NCI-H446 treated with DMSO at 0.1 percent for 48 hours (cell line): ENCODE data around the gene SUMO4.

Experiments used
- DNase-seq: peaks from one replicate; lab custom pipeline; 2025; lab: John Stamatoyannopoulos, UW

SUMO4 gene

GRCh38 chr6:149400050-149400449 is at the start of gene SUMO4:
SUMO4 (plus strand) TSS chr6:149400262; CDS start chr6:149400392, 130 bp downstream.
- no peak for DNase-seq

- no peak for DNase-seq
Observed at GRCh38 chr6:149354009-149354408, 46.1 kb upstream of the SUMO4 start.

- DNase-seq = no peak
Observed at GRCh38 chr6:149356081-149356750, 43.8 kb upstream of the SUMO4 start.

DNA sequence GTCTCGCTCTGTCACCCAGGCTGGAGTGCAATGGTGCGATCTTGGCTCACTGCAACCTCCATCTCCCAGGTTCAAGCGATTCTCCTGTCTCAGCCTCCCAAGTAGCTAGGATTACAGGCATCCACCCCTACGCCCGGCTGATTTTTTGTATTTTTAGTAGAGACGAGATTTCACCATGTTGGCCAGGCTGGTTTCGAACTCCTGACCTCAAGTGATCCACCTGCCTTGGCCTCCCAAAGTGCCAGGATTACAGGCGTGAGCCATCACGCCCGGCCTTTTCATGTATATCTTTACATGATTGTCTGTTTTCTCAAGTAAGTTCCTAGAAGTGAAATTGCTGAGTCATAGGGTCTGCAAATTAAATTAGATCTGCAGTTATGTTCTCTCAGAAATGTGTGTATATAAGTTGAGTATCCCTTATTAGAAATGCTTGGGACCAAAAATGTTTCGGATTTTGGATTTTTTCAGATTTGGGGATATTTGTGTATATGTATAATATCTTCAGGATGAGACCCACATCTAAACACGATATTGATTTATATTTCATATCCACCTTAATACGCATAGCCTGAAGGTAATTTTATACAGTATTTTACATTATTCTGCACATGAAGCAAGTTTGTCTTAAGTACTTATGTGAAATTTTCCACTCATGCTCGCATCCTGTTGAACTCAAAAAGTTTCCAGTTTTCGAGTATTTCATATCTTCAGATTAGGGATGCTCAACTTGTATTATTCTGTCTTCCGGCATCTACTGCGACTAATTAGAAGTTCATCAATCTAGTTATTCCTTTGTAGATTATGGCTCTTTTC is 42.1 kb upstream of the SUMO4 start:
- DNase-seq = no peak

DNA sequence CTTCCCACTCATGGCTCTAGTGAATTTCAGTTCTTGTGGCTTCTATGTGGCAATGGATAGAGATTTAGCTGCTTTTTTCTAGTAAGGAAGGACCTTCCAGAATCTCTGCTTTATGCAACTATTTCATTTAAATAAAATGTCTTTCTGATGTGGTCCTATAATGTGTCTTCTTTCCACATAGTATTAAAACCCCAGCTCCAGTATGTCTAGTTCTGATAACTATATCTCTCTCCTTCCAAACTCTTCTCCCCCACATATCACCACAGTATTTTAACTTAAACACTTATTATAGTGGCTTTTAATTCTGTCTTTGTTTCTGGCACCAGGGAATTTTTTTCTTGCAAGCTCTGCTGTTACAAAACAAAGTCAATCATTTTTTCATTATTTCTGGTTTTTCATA is 40.6 kb upstream of the SUMO4 start:
- DNase-seq = no peak

DNA sequence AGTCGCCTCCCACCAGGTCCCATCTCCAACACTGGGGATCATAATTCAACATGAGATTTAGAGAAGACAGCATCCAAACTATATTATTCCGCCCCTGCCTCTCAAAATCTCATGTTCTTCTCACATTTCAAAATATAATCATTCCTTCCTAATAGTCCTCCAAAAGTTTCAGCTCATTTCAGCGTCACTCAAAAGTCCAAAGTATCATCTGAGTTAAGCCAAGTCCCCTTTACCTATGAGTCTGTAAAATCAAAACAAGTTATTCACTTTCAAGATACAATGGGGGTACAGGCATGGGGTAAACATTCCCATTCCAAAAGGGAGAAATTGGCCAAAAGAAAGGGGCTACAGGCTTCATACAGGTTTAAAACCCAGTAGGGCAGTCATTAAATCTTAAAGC is 39.5 kb upstream of the SUMO4 start:
- no peak for DNase-seq

GRCh38 chr6:149362289-149362688 is 37.8 kb upstream of the SUMO4 start:
- DNase-seq = no peak

GRCh38 chr6:149363154-149363553 is 36.9 kb upstream of the SUMO4 start:
- no peak for DNase-seq

DNA sequence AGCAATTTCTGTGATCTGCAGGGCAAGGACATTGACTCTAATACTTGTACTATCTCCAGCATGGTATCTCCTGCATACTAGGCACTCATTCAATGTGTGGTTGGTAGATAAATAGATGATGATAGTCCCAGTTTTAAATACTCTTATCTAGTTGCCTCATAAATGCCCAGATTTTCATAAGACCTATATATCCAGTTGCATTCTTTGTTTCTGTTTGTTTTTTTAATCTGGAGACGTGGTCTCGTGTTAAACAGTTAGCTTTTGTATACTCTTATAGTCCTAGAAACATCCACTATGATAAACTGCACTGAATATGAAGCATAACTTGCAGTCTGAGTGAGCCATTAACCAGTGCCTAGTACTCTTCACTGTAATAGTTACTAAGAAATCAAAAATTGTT is 35.5 kb upstream of the SUMO4 start:
- no peak for DNase-seq

- no peak for DNase-seq
Observed at GRCh38 chr6:149365197-149365596, 34.9 kb upstream of the SUMO4 start.

DNA sequence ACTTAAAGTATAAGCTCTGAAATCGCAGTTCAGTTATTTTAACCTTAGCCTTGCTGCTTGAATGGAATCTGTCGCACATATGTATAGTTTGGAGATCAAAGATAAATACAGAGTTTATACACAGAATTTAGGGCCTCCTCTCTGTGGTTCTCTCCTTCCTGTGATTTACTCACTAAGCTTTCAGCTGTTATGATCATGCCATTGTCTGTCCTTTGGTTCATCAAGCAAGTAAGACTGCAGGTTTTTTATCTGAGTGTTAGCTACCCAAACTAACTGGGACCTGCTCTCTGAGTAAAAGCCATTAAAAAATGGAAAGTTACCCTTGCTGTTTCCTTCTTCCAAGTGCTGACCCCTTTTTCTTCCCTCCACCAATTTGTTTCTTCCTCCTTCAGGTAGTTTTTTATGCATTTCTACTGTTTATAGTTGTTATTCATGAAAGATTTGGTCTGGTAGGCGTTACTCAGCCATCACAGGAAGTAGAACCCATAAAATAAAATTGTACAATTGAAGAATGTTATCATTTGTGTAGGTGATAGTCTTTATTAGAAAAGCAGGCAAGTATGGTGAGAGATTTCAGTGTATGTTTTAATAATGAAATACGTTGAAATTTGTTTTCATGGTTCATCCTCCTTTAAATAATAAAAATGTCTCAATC is 33.7 kb upstream of the SUMO4 start:
- DNase-seq = no peak

- no peak for DNase-seq
Observed at GRCh38 chr6:149368065-149368464, 32.0 kb upstream of the SUMO4 start.

DNA sequence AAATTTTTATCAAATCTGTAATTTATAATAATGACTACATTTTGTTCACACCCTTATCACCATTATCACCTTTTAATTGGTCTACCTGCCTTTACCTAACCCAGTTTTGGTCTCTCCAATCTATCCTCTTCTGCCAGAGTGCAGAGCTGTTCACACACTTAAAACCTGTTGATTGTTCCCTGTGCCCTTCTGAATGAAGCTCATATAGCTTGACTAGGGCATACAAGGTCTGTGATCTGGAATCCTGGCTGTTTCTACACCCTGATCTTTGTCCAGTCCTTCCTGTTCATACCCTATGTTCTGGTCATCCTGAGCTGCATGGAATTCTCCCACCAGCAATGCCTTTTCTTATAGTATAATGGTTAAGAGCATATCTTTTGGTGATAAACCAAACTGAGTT is 28.9 kb upstream of the SUMO4 start:
- no peak for DNase-seq

DNA sequence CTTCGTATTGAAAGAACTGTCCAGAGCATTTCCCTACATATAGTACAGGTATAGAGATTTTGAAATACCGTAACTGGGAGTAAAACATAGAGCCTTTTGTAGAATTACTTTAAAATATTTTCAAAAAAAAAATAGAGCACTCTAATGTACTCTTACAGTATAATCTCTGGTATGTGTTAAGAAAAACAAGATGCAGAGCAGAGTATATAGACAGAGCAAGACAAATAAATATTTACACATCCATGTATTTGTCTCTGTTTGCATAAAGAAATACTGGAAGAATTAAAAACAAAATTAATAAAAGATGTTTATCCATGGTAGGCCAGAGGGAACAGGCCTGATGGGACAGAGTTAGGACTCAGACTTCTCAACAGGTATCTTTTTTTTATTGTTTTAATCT is 28.0 kb upstream of the SUMO4 start:
- no peak for DNase-seq

DNA sequence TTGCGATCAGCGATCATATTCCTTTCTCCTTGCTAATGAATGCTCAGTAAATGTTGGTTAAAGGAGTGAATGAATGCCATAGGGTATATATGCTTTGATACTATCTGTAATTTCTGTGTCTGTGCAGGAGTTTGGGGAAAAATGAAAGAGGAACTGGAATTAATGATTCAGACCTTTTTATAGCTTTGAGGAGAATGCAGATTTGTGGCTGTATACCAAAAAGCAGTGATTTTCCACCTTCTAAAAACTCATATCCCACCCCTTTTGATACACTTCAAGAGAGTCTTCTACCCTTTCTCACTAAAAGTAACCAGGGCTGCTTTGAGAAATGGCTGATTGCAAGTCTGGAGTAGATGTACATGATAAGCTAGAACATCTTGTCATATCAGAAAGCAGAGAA is 26.6 kb upstream of the SUMO4 start:
- DNase-seq = no peak

GRCh38 chr6:149379977-149380376 is 20.1 kb upstream of the SUMO4 start:
- no peak for DNase-seq

DNA sequence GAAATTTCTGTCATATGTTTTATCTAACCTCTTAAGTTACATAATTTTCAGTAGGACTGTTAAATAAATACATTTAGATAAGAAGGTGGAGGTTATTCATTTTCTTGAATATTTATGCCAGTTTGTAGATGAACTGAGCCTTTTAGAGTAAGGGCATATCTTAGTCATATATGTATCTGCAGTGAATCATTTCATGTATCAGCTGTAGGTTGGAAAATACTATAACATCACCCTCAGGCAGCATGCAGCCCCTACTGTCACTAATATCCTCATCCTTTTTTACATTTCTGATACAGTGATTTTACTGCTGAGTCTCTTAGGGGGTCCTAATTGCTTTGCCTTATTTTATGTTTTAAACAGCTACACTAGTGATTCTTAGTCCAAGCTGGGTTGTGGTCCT is 19.5 kb upstream of the SUMO4 start:
- DNase-seq = no peak

DNA sequence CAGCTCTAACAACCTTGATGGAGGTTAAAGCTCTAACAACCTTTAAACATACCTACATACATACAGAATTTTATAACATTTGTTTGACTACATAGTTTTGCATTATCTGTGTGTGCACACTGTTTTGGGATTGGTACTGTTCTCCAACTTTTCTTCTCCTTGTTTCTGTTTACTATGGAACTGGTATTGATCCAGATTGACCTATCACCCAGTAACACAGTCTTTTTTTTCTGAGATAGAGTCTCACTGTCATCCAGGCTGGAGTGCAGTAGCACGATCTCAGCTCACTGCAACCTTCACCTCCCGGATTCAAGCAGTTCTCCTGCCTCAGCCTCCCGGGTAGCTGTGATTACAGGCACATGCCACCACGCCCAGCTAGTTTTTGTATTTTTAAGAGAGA is 16.7 kb upstream of the SUMO4 start:
- DNase-seq = no peak

- DNase-seq = no peak
Observed at GRCh38 chr6:149384464-149384863, 15.6 kb upstream of the SUMO4 start.

DNA sequence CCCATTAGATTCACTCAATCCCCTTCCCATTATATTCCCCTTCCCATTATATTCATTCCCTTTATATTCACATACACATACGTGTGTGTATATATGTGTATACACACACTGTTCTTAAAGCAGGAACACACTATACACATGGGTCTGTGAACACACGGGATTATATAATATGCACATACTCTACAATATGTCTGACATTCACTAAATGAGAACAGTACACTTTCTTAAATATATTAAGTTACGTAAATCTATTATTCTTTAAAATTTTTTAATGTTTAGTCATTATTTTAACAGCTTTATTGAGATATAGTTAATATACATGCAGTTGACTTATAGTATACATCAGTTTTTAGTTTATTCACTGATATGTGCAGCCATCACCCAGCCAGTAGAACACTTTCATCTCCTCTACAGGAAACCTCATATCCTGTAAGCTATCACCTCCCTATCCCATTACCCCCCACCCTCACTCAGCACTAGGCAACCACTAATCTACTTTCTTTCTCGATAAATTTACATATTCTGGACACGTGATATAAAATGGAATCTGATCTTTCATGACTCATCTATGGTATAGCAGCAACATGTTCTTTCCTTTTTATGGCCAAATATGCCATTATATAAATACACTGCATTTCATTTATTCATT is 13.9 kb upstream of the SUMO4 start:
- no peak for DNase-seq

DNA sequence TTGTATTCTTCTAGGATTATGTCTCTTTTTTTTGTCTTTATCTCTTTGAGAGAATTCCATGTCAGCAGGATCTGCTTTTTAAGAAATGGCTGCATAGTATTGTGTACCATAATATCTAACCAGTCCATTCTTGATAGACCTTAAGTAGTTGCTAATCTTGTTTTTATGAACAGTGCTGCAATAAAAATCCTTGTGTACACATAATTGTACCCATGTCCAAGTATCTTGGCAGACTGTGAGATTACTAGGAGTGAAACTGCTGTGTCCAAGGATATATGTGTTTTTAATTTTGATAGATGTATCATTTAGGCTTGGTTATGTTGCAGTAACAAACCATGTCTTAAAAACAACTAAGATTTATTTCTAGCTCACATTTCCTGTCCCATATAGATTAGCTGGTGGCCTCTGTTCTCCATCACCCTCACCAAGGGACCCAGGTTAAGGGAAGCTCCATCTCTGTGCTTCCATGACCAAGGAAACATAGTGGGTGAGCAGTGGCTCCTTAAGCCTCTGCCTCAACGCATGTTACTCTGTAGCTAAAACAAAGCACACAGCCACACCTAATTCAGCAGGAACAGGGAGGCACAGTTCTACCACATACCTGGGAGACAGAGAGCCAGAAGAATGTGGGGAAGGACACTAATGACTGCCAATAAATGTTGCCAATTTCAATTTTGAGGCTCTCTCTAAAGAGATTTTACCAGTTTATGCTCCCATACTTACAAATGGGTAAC is 12.1 kb upstream of the SUMO4 start:
- DNase-seq = no peak
